ENCODE results near the gene PLCH2.

DNA sequence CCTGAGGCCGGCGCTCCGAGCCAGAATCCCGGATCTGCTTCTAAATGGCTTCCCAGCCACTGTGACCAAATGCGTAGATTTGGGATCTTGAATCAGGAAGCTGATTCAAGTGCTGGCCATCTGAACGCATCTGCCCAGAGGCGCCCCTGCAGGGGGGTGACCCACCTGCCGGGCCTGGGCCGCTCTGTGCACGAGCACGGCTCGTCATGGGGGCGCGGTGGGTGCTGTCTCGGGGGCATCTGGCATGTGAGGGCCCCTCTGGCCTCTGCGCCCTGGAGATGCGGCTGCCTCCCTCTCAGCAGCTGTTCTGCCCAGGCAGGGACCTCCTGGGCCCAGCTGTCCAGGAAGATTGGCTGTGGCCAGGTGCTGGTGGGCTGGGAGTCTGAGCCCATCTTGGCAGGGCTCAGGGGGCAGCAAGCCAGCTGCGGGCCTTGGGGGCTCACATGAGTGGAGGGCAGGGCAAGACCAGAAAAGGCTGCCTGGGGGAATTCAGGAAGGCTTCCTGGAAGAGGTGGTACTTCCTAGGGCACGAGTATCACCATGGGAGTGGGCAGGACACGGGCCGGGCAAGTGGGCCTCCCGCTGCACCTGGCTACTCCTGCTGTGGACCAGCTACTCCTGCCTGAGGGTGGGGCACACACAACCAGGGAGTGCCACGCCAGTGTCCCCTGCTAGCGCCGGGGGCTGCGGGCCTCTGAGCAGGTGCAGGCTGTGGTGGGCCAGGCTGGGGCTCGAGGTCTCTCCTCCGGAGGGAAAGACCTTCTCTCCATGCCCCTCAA lies 25.1 kb downstream of the PLCH2 start:
- no peak for TF ChIP-seq EZH2 (IDR thresholded peaks at IDR 0.05; ENCODE audit: borderline replicate concordance, low read length)
- TF ChIP-seq, protein P1, sequence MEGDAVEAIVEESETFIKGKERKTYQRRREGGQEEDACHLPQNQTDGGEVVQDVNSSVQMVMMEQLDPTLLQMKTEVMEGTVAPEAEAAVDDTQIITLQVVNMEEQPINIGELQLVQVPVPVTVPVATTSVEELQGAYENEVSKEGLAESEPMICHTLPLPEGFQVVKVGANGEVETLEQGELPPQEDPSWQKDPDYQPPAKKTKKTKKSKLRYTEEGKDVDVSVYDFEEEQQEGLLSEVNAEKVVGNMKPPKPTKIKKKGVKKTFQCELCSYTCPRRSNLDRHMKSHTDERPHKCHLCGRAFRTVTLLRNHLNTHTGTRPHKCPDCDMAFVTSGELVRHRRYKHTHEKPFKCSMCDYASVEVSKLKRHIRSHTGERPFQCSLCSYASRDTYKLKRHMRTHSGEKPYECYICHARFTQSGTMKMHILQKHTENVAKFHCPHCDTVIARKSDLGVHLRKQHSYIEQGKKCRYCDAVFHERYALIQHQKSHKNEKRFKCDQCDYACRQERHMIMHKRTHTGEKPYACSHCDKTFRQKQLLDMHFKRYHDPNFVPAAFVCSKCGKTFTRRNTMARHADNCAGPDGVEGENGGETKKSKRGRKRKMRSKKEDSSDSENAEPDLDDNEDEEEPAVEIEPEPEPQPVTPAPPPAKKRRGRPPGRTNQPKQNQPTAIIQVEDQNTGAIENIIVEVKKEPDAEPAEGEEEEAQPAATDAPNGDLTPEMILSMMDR (IDR thresholded peaks at IDR 0.05; ENCODE audit: low read length): no peak
